Neural cell (in vitro differentiated cells): ENCODE results near the gene IFNGR1. TPM values are rescaled to one million over a fixed set of nuclear protein-coding genes. Genes with fewer than 3 reads are reported as not detected.

Experiments used
- H2AFZ ChIP-seq: fragments of 200-600, 300-800 bp; sonication (generic), shearing (Covaris generic); 2 replicates; pipeline ENCODE4 v1.6.0; 2014; ENCODE audit warnings: low read depth, mild to moderate bottlenecking, antibody characterized with exemption, low read length, moderate library complexity
- H3F3A ChIP-seq: fragments of 200-600 bp; shearing (Covaris generic); 2 replicates; pipeline ENCODE4 v1.6.1; 2016; ENCODE audit warnings: mild to moderate bottlenecking, moderate library complexity, mixed read lengths, antibody characterized with exemption, low read length; ENCODE audit not compliant: insufficient read depth, poor library complexity, severe bottlenecking
- H3K27ac ChIP-seq: fragments of 200-600, 300-800 bp; sonication (generic), shearing (Covaris generic); 2 replicates; pipeline ENCODE4 v1.5.1; 2014; ENCODE audit warnings: mild to moderate bottlenecking, low read length, moderate library complexity
- H3K27me3 ChIP-seq: fragments of 300-800, 200-600 bp; sonication (generic), shearing (Covaris generic); 2 replicates; pipeline ENCODE4 v1.6.0; 2014; ENCODE audit warnings: mild to moderate bottlenecking, low read depth, low read length, moderate library complexity; ENCODE audit not compliant: insufficient read depth
- H3K36me3 ChIP-seq: fragments of 300-800, 200-600 bp; sonication (generic), shearing (Covaris generic); 2 replicates; pipeline ENCODE4 v1.5.1; 2014; ENCODE audit warnings: mild to moderate bottlenecking, antibody characterized with exemption, low read length, moderate library complexity; ENCODE audit not compliant: insufficient read depth
- H3K4me2 ChIP-seq: fragments of 300-800, 200-600 bp; sonication (generic), shearing (Covaris generic); 2 replicates; pipeline ENCODE4 v1.6.0; 2014; ENCODE audit warnings: mild to moderate bottlenecking, low read length
- H3K4me3 ChIP-seq: fragments of 300-800, 200-600 bp; sonication (generic), shearing (Covaris generic); 2 replicates; pipeline ENCODE4 v1.5.1; 2014; ENCODE audit warnings: mild to moderate bottlenecking, low read length, moderate library complexity
- H3K79me2 ChIP-seq: fragments of 200-600 bp; shearing (Covaris generic); replicated peaks from 2 replicates; pipeline ENCODE4 v1.6.0; 2014; ENCODE audit warnings: mild to moderate bottlenecking, low read length, moderate library complexity; ENCODE audit not compliant: insufficient read depth
- H3K9ac ChIP-seq: fragments of 300-800, 200-600 bp; sonication (generic), shearing (Covaris generic); 2 replicates; pipeline ENCODE4 v1.6.1; 2016; ENCODE audit warnings: mild to moderate bottlenecking, low read length, mixed read lengths
- H3K9me2 ChIP-seq: fragments of 200-600 bp; shearing (Covaris generic); 2 replicates; pipeline ENCODE4 v1.6.1; 2016; ENCODE audit warnings: mild to moderate bottlenecking, low read length, mixed read lengths; ENCODE audit not compliant: insufficient read depth
- H3K9me3 ChIP-seq: fragments of 200-600, 300-800 bp; sonication (generic), shearing (Covaris generic); 2 replicates; pipeline ENCODE4 v1.6.1; 2016; ENCODE audit warnings: mild to moderate bottlenecking, mixed run types, low read length, moderate library complexity, mixed read lengths
- H4K20me1 ChIP-seq: fragments of 200-600 bp; shearing (Covaris generic); 2 replicates; pipeline ENCODE4 v1.6.1; 2016; ENCODE audit warnings: mild to moderate bottlenecking, mixed run types; ENCODE audit not compliant: insufficient read depth
- EP300 ChIP-seq: fragments of 450-650 bp; conservative IDR thresholded peaks from 2 replicates; pipeline ENCODE4 v1.6.1; 2014; ENCODE audit warnings: antibody characterized with exemption, mild to moderate bottlenecking, moderate library complexity; ENCODE audit not compliant: poor library complexity, severe bottlenecking
- EZH2 ChIP-seq: fragments of 200-600, 300-800 bp; shearing (Covaris generic), sonication (generic); IDR thresholded peaks from 2 replicates; pipeline ENCODE4 v1.6.1; 2014; ENCODE audit warnings: antibody characterized with exemption, low read length, borderline replicate concordance, mild to moderate bottlenecking; ENCODE audit not compliant: insufficient read depth, poor library complexity, severe bottlenecking
- MXI1 ChIP-seq: fragments of 450-650 bp; conservative IDR thresholded peaks from 2 replicates; pipeline ENCODE4 v1.6.1; 2014; ENCODE audit warnings: antibody characterized with exemption, mild to moderate bottlenecking; ENCODE audit not compliant: poor library complexity, severe bottlenecking
- POLR2AphosphoS5 ChIP-seq: IDR thresholded peaks from 2 replicates; pipeline ENCODE4 v1.6.1; 2012
- RAD21 ChIP-seq: fragments of 450-650 bp; conservative IDR thresholded peaks from 2 replicates; pipeline ENCODE4 v1.6.1; 2014; ENCODE audit warnings: antibody characterized with exemption, mild to moderate bottlenecking, moderate library complexity
- SMC3 ChIP-seq: fragments of 450-650 bp; conservative IDR thresholded peaks from 2 replicates; pipeline ENCODE4 v1.6.1; 2014; ENCODE audit warnings: antibody characterized with exemption, mild to moderate bottlenecking, moderate library complexity; ENCODE audit not compliant: poor library complexity
- TAF1 ChIP-seq: IDR thresholded peaks from 2 replicates; pipeline ENCODE4 v1.6.1; 2012; ENCODE audit warnings: low read depth
- polyA plus RNA-seq: library from polyadenylated mRNA; depleted of rRNA; stranded (reverse); fragments of >200 nt; gene quantifications from 2 replicates; pipeline ENCODE4 v1.2.3, GENCODE V29; 2014
- TF ChIP-seq, protein P1 (sequence below): IDR thresholded peaks from 2 replicates; pipeline ENCODE4 v1.6.1; 2012; ENCODE audit warnings: borderline replicate concordance
- TF ChIP-seq, protein P2 (sequence below): fragments of 450-650 bp; IDR thresholded peaks from 2 replicates; pipeline ENCODE4 v1.5.1; 2014; ENCODE audit warnings: antibody characterized with exemption, mild to moderate bottlenecking, moderate library complexity; ENCODE audit not compliant: poor library complexity, severe bottlenecking

The IFNGR1 gene
- polyA plus RNA-seq, 1 donor from 2014 or later = 57.2 TPM

DNA sequence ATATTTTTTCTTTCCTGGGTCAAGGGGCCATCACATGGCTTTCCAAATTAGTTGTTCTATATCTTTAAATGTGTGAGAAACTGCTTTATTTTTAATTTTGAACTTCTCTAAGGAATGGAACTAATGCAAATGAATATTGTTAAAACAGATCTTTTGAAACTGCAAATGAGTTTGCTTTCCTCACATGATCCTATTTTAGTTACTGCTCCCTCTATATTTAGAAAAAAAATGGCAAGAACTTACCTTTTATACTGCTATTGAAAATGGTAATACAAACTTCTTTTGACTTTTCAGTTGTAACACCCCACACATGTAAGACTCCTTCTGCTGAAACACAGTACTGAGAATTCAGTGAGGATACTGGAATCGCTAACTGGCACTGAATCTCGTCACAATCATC lies 15.9 kb downstream of the IFNGR1 start:
- TF ChIP-seq EP300 (no peak), TAF1 (no peak), EZH2 (no peak), SMC3 (no peak), POLR2AphosphoS5 (no peak), RAD21 (no peak), MXI1 (no peak)
- TF ChIP-seq, protein P1, sequence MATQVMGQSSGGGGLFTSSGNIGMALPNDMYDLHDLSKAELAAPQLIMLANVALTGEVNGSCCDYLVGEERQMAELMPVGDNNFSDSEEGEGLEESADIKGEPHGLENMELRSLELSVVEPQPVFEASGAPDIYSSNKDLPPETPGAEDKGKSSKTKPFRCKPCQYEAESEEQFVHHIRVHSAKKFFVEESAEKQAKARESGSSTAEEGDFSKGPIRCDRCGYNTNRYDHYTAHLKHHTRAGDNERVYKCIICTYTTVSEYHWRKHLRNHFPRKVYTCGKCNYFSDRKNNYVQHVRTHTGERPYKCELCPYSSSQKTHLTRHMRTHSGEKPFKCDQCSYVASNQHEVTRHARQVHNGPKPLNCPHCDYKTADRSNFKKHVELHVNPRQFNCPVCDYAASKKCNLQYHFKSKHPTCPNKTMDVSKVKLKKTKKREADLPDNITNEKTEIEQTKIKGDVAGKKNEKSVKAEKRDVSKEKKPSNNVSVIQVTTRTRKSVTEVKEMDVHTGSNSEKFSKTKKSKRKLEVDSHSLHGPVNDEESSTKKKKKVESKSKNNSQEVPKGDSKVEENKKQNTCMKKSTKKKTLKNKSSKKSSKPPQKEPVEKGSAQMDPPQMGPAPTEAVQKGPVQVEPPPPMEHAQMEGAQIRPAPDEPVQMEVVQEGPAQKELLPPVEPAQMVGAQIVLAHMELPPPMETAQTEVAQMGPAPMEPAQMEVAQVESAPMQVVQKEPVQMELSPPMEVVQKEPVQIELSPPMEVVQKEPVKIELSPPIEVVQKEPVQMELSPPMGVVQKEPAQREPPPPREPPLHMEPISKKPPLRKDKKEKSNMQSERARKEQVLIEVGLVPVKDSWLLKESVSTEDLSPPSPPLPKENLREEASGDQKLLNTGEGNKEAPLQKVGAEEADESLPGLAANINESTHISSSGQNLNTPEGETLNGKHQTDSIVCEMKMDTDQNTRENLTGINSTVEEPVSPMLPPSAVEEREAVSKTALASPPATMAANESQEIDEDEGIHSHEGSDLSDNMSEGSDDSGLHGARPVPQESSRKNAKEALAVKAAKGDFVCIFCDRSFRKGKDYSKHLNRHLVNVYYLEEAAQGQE = no peak
- TF ChIP-seq, protein P2, sequence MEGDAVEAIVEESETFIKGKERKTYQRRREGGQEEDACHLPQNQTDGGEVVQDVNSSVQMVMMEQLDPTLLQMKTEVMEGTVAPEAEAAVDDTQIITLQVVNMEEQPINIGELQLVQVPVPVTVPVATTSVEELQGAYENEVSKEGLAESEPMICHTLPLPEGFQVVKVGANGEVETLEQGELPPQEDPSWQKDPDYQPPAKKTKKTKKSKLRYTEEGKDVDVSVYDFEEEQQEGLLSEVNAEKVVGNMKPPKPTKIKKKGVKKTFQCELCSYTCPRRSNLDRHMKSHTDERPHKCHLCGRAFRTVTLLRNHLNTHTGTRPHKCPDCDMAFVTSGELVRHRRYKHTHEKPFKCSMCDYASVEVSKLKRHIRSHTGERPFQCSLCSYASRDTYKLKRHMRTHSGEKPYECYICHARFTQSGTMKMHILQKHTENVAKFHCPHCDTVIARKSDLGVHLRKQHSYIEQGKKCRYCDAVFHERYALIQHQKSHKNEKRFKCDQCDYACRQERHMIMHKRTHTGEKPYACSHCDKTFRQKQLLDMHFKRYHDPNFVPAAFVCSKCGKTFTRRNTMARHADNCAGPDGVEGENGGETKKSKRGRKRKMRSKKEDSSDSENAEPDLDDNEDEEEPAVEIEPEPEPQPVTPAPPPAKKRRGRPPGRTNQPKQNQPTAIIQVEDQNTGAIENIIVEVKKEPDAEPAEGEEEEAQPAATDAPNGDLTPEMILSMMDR = no peak
- H2AFZ ChIP-seq = no peak overlapping the region
- peaks cover 16% of the 10 kb centered on the region for H3K36me3 ChIP-seq
- H4K20me1 ChIP-seq = no peaks in the 10 kb centered on the region
- H3K79me2 ChIP-seq = no peaks in the 10 kb centered on the region
- H3K9ac ChIP-seq = no peak overlapping the region
- H3K27ac ChIP-seq = no peak overlapping the region
- no peaks in the 10 kb centered on the region for H3K9me3 ChIP-seq
- no peaks in the 10 kb centered on the region for H3F3A ChIP-seq
- H3K4me2 ChIP-seq = no peak overlapping the region
- H3K4me3 ChIP-seq = no peak overlapping the region
- no peaks in the 10 kb centered on the region for H3K9me2 ChIP-seq
- H3K27me3 ChIP-seq = no peaks in the 10 kb centered on the region

DNA sequence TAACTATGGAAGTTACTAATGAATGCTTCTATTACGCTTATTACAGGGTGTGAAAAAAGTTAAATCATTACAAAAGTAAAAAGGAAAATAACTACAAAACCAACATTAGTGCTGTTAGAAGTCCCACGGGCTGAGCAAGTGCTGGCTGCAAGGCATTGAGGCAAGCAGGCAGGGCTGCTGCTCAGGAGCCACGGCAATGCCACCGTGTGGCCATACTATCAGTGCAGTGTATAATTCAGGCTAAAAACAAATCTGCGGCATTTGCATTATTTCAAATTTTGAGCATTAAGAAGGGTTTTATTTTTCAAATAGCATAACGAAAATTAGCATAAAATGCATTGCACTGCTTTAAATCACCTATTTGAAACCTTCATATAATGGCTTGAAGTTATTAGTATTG lies 17.1 kb downstream of the IFNGR1 start:
- no peak overlapping the region for H2AFZ ChIP-seq

More for the DNA sequence above, 17.1 kb downstream of the IFNGR1 start:
- no peak overlapping the region for H3K4me2 ChIP-seq
- no peak overlapping the region for H3K27ac ChIP-seq
- H4K20me1 ChIP-seq = no peaks in the 10 kb centered on the region
- no peaks in the 10 kb centered on the region for H3K79me2 ChIP-seq
- no peaks in the 10 kb centered on the region for H3K27me3 ChIP-seq
- no peaks in the 10 kb centered on the region for H3K9me2 ChIP-seq
- no peak overlapping the region for H3K9ac ChIP-seq
- no peaks in the 10 kb centered on the region for H3K9me3 ChIP-seq
- H3F3A ChIP-seq = no peaks in the 10 kb centered on the region
- no peak overlapping the region for H3K4me3 ChIP-seq
- H3K36me3 ChIP-seq = peaks cover 16% of the 10 kb centered on the region
- TF ChIP-seq SMC3 = no peak
- no peak for TF ChIP-seq RAD21
- TF ChIP-seq EP300 = no peak
- no peak for TF ChIP-seq MXI1
- TF ChIP-seq, protein P1 = no peak
- no peak for TF ChIP-seq EZH2
- no peak for TF ChIP-seq POLR2AphosphoS5
- no peak for TF ChIP-seq TAF1
- TF ChIP-seq, protein P2 = no peak
